ENCODE results near the gene COPB2.

COPB2 gene

DNA sequence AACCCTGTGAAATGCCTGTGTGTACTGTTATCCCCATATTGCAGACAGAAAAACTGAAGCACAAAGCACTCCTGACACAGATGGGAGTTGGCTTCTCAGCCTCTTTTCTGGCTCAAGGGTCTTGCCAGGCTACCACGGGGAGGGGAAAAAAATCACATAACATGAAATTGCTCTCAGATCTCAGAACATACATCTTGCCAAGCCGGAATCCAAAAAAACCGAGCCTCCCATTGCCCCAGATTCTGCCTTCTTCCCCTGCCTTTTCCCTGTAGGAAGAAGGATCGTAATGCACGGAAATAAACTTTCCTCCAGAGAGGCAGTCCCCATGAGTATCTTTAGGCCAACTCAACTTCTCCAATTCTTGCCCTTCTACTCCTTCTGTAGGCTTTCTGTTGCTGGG lies 62.2 kb downstream of the COPB2 start:
- H3K27me3 Mint-ChIP-seq: peaks cover 21% of the 10 kb centered on the region
- peaks cover 18% of the 10 kb centered on the region for H3K4me1 Mint-ChIP-seq (ENCODE audit: low read depth)
- no peaks in the 10 kb centered on the region for H3K36me3 Mint-ChIP-seq (ENCODE audit: low read depth)
- H3K9me3 Mint-ChIP-seq: no peaks in the 10 kb centered on the region
- no peak overlapping the region for H3K4me3 Mint-ChIP-seq
- DNase-seq: no peak
- no peak overlapping the region for H3K27ac Mint-ChIP-seq

DNA sequence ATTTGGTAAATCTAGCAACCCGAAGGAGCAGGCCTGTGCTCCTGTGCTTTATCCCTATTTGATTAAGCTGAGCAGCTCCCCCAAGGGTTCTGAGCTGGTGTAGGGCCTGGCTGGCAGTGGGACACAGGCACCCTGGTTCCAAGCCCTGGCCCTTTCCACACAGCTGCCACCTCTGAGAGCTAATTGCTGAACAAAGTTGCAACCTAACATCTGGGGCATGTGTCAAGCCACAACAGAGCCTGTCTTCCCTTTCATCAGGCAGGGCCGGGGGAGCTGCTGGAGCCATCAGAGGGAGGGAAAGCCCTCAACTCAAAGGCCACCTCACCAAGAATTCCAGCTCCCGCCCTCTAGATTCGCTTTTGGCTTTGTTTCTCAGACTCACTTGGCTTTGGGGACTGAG lies 62.7 kb downstream of the COPB2 start:
- no peak overlapping the region for H3K4me3 Mint-ChIP-seq
- no peak overlapping the region for H3K27ac Mint-ChIP-seq

GRCh38 chr3:139326131-139326530 lies 63.3 kb downstream of the COPB2 start:
- Mint-ChIP-seq H3K4me1 (ENCODE audit: low read depth) (peaks cover 18% of the 10 kb centered on the region), H3K4me3 (no peak overlapping the region), H3K27ac (no peak overlapping the region), H3K36me3 (ENCODE audit: low read depth) (no peaks in the 10 kb centered on the region), H3K9me3 (no peaks in the 10 kb centered on the region), H3K27me3 (peaks cover 13% of the 10 kb centered on the region)
- no peak for DNase-seq

More for the DNA sequence above, 62.7 kb downstream of the COPB2 start:
- no peak for DNase-seq
- Mint-ChIP-seq H3K36me3 (ENCODE audit: low read depth) (no peaks in the 10 kb centered on the region), H3K27me3 (peaks cover 15% of the 10 kb centered on the region), H3K4me1 (ENCODE audit: low read depth) (peaks cover 18% of the 10 kb centered on the region), H3K9me3 (no peaks in the 10 kb centered on the region)

DNA sequence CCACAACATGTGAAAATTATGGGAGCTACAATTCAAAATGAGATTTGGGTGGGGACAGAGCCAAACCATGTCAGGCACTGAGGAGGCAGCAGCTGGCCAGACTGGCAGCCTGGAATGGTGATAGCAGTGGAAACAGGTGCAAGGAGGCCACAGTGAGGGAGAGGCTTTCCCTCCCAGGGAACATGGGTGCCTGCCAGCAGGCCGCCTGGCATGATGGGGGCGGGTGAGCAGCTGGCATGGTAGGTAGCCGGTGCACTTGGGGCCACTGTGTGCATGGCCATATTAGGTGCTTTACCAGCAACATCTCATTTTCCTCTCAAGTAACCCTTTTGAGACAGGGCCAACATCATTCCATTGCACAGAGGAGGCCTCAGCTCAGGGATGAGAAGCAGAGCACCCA lies 63.9 kb downstream of the COPB2 start:
- Mint-ChIP-seq H3K4me3 (no peak overlapping the region), H3K4me1 (ENCODE audit: low read depth) (peaks cover 18% of the 10 kb centered on the region), H3K9me3 (no peaks in the 10 kb centered on the region), H3K27me3 (peaks cover 11% of the 10 kb centered on the region), H3K27ac (no peak overlapping the region), H3K36me3 (ENCODE audit: low read depth) (no peaks in the 10 kb centered on the region)
- no peak for DNase-seq

DNA sequence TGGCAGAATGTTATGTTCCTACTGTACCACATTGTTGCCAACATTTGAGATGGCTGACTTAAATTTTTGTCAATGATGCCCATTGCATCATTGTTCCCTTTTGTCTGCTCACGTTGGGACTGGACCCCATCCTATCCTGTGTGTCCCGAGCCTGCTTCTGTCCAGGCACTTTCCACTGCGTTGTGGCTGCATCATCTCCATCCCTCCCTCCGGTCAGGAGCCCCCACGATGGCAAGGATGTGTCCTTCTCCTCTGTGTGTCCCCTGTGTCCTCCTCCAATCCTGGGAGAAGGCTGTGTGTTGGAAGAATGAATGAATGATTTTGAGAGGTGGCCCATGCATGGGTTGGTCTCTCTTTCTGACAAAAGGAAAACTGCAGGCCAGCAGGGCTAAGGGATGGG lies 65.0 kb downstream of the COPB2 start:
- H3K4me3 Mint-ChIP-seq: no peak overlapping the region
- H3K27me3 Mint-ChIP-seq: peaks cover 2% of the 10 kb centered on the region
- H3K27ac Mint-ChIP-seq: no peak overlapping the region
- H3K9me3 Mint-ChIP-seq: no peaks in the 10 kb centered on the region
- peaks cover 15% of the 10 kb centered on the region for H3K4me1 Mint-ChIP-seq (ENCODE audit: low read depth)
- no peaks in the 10 kb centered on the region for H3K36me3 Mint-ChIP-seq (ENCODE audit: low read depth)
- DNase-seq: no peak

GRCh38 chr3:139323146-139323545 lies 66.3 kb downstream of the COPB2 start:
- peaks cover 4% of the 10 kb centered on the region for H3K4me1 Mint-ChIP-seq (ENCODE audit: low read depth)
- H3K36me3 Mint-ChIP-seq (ENCODE audit: low read depth): no peaks in the 10 kb centered on the region
- H3K27me3 Mint-ChIP-seq: peaks cover 1% of the 10 kb centered on the region
- no peak overlapping the region for H3K4me3 Mint-ChIP-seq
- H3K9me3 Mint-ChIP-seq: no peaks in the 10 kb centered on the region
- no peak for DNase-seq
- H3K27ac Mint-ChIP-seq: no peak overlapping the region

GRCh38 chr3:139322346-139322745 lies 67.1 kb downstream of the COPB2 start:
- Mint-ChIP-seq H3K9me3 (no peaks in the 10 kb centered on the region), H3K36me3 (ENCODE audit: low read depth) (no peaks in the 10 kb centered on the region), H3K27me3 (peaks cover 9% of the 10 kb centered on the region), H3K27ac (no peak overlapping the region), H3K4me1 (ENCODE audit: low read depth) (no peaks in the 10 kb centered on the region), H3K4me3 (no peak overlapping the region)
- no peak for DNase-seq

GRCh38 chr3:139320551-139321309 lies 68.7 kb downstream of the COPB2 start:
- no peak for DNase-seq
- H3K4me1 Mint-ChIP-seq (ENCODE audit: low read depth): no peaks in the 10 kb centered on the region
- no peaks in the 10 kb centered on the region for H3K9me3 Mint-ChIP-seq
- H3K27me3 Mint-ChIP-seq: peaks cover 20% of the 10 kb centered on the region
- H3K36me3 Mint-ChIP-seq (ENCODE audit: low read depth): no peaks in the 10 kb centered on the region
- H3K27ac Mint-ChIP-seq: no peak overlapping the region
- H3K4me3 Mint-ChIP-seq: no peak overlapping the region

GRCh38 chr3:139319428-139320402 lies 69.7 kb downstream of the COPB2 start:
- DNase-seq: no peak
- Mint-ChIP-seq H3K36me3 (ENCODE audit: low read depth) (no peaks in the 10 kb centered on the region), H3K27ac (no peak overlapping the region), H3K9me3 (no peaks in the 10 kb centered on the region), H3K4me1 (ENCODE audit: low read depth) (no peaks in the 10 kb centered on the region), H3K27me3 (peaks cover 23% of the 10 kb centered on the region), H3K4me3 (no peak overlapping the region)

DNA sequence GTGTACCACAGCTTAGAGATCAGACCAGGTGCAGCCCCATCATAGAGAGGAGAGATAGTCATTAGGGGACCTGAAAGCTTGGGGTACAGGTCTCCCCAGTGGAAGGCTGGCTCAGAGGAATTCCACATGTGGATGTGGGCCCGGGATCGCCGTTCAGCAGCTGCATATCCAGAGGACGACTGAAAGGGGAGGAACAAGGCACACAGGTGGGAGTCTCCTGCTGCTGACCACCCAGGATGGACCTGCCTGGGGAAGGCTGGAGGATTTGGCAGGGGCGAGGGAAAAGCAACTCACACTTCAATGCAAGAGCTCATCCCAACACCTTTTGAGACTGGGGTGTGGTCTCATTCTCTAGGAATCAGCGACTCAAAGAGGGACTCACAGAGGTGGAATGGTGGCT lies 70.6 kb downstream of the COPB2 start:
- H3K4me1 Mint-ChIP-seq (ENCODE audit: low read depth): no peaks in the 10 kb centered on the region
- H3K9me3 Mint-ChIP-seq: no peaks in the 10 kb centered on the region
- no peak overlapping the region for H3K4me3 Mint-ChIP-seq
- DNase-seq: no peak
- H3K36me3 Mint-ChIP-seq (ENCODE audit: low read depth): no peaks in the 10 kb centered on the region
- H3K27ac Mint-ChIP-seq: no peak overlapping the region
- peaks cover 25% of the 10 kb centered on the region for H3K27me3 Mint-ChIP-seq

GRCh38 chr3:139318431-139318816 lies 71.0 kb downstream of the COPB2 start:
- DNase-seq: no peak
- Mint-ChIP-seq H3K27ac (no peak overlapping the region), H3K36me3 (ENCODE audit: low read depth) (no peaks in the 10 kb centered on the region), H3K4me3 (no peak overlapping the region), H3K4me1 (ENCODE audit: low read depth) (no peaks in the 10 kb centered on the region), H3K9me3 (no peaks in the 10 kb centered on the region), H3K27me3 (peaks cover 29% of the 10 kb centered on the region)

DNA sequence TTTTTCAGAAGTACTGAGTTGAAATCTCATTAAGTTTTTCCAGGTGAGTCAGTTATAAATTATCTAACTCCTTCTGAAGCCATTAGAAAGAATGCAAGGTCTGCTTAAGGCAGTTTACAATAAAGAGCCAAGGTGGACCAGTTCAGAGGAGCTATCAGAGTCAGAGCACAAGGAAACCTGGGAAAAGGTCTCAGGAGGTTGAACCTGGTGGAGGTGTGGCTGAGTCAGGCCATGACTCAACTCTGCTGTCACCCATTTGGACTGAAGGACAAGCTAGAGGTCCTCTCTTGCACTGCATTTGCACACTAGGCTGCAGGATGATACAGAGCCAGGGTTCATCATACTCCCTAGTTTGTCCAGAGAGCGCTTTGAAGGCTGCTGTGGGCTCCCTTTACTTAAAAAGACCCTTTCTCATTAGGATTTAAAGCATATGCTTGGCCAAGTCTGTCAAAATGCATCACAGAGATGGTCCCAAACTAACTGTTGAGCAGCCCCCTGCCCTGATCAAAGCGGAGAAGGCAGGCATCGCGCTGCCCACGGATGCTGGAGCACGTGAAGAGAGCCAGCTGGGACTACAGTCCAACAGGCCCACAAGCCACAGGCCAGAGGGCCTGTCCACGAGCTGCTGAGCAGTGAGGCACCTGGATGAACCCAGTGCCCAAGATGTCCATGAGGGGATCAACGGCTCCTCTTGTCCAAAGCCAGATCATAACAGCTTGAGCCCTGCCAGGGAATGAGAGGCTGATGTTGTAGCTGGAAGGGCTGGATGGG lies 71.6 kb downstream of the COPB2 start:
- Mint-ChIP-seq H3K9me3 (no peaks in the 10 kb centered on the region), H3K36me3 (ENCODE audit: low read depth) (no peaks in the 10 kb centered on the region), H3K27me3 (peaks cover 31% of the 10 kb centered on the region), H3K4me3 (no peak overlapping the region), H3K4me1 (ENCODE audit: low read depth) (no peaks in the 10 kb centered on the region), H3K27ac (no peak overlapping the region)
- DNase-seq: no peak

GRCh38 chr3:139317215-139317614 lies 72.2 kb downstream of the COPB2 start:
- Mint-ChIP-seq H3K4me3 (no peak overlapping the region), H3K36me3 (ENCODE audit: low read depth) (no peaks in the 10 kb centered on the region), H3K9me3 (no peaks in the 10 kb centered on the region), H3K27ac (no peak overlapping the region), H3K4me1 (ENCODE audit: low read depth) (no peaks in the 10 kb centered on the region), H3K27me3 (peaks cover 31% of the 10 kb centered on the region)
- no peak for DNase-seq

DNA sequence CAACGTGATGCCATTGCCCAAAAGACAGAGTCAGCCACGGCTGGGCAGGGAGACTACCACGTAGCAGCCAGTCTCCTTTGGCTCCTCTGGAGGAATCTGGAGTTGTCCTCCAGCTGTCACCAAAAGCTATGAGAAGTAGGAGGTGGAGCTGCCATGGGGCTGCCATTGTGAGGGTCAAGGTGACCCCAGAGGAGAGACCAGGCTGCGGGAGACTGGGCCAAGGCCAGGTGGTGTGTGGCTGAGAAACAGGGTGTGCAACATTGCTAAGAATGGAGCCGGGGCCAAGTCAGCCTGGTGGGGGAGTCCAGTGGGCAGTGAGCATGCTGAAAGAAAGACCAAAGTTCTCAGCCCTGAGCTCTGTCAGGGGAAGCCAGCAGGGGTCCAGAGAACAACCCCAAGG lies 75.5 kb downstream of the COPB2 start:
- H3K36me3 Mint-ChIP-seq (ENCODE audit: low read depth): no peaks in the 10 kb centered on the region
- no peak overlapping the region for H3K4me3 Mint-ChIP-seq
- DNase-seq: no peak
- H3K9me3 Mint-ChIP-seq: no peaks in the 10 kb centered on the region
- H3K27ac Mint-ChIP-seq: no peak overlapping the region
- peaks cover 33% of the 10 kb centered on the region for H3K27me3 Mint-ChIP-seq
- H3K4me1 Mint-ChIP-seq (ENCODE audit: low read depth): no peaks in the 10 kb centered on the region

All from activated T-cell treated with anti-CD3 and anti-CD28 coated beads, Interleukin-2, amount 50 U/mL, for 24 hours (primary cell).